Mesenchymal stem cell (in vitro differentiated cells and primary cell): Measurements from ENCODE around the gene PLEKHM2.
A peak's percentile ranks its signal among the peaks of the same experiment; 100 is the strongest.

Experiments used
- DNase-seq: peaks from one replicate; pipeline ENCODE4 v3.0.0-alpha.2; 2013
- H2AFZ ChIP-seq: one replicate; pipeline ENCODE4 v1.6.1; 2013; ENCODE audit warnings: low read depth, mild to moderate bottlenecking, control low read depth, inconsistent platforms, low read length, moderate library complexity
- H2AK5ac ChIP-seq: 2 replicates; pipeline ENCODE4 v1.6.1; 2013; ENCODE audit warnings: low read length, moderate library complexity, mild to moderate bottlenecking, inconsistent platforms; ENCODE audit not compliant: severe bottlenecking
- H2BK120ac ChIP-seq: one replicate; pipeline ENCODE4 v1.6.1; 2013; ENCODE audit warnings: low read depth, mild to moderate bottlenecking, inconsistent platforms, low read length, moderate library complexity
- H2BK12ac ChIP-seq, 2 experiments: one replicate each; pipeline ENCODE4 v1.6.1; 2013; ENCODE audit warnings: inconsistent platforms in 2 of 2, low read length in 2 of 2, mild to moderate bottlenecking in 2 of 2, moderate library complexity in 2 of 2, control low read depth in 1 of 2
- H2BK15ac ChIP-seq: one replicate; pipeline ENCODE4 v1.6.1; 2013; ENCODE audit warnings: mild to moderate bottlenecking, low read depth, inconsistent platforms; ENCODE audit not compliant: poor library complexity, severe bottlenecking
- H2BK5ac ChIP-seq: 2 replicates; pipeline ENCODE4 v1.6.1; 2013; ENCODE audit warnings: low read depth, mild to moderate bottlenecking, low read length, control low read depth, inconsistent platforms; ENCODE audit not compliant: poor library complexity, severe bottlenecking
- H3K14ac ChIP-seq, 2 experiments: one replicate each; pipeline ENCODE4 v1.6.1; 2013; ENCODE audit warnings: inconsistent platforms in 2 of 2, low read length in 2 of 2, control low read depth in 1 of 2, mild to moderate bottlenecking in 1 of 2, moderate library complexity in 1 of 2
- H3K18ac ChIP-seq, 2 experiments: one replicate each; pipeline ENCODE4 v1.6.1; 2013; ENCODE audit warnings: inconsistent platforms in 2 of 2, low read length in 2 of 2, control low read depth in 1 of 2, low read depth in 1 of 2, mild to moderate bottlenecking in 1 of 2
- H3K23ac ChIP-seq, 2 experiments: one replicate each; pipeline ENCODE4 v1.6.1; 2013; ENCODE audit warnings: inconsistent platforms in 2 of 2, low read length in 2 of 2, mild to moderate bottlenecking in 2 of 2, moderate library complexity in 2 of 2, control low read depth in 1 of 2
- H3K27ac ChIP-seq: 2 replicates; pipeline ENCODE4 v1.5.1; 2013; ENCODE audit warnings: mild to moderate bottlenecking, moderate library complexity, low read length, control low read depth, inconsistent platforms; ENCODE audit not compliant: poor library complexity, severe bottlenecking
- H3K27me3 ChIP-seq, 2 experiments: 2 replicates each; pipeline versions ENCODE4 v1.6.1 to v1.7.0; 2013; ENCODE audit warnings: low read length in 2 of 2, mild to moderate bottlenecking in 2 of 2, moderate library complexity in 2 of 2, control low read depth in 1 of 2, inconsistent platforms in 1 of 2; ENCODE audit not compliant: control insufficient read depth in 1 of 2, insufficient read depth in 1 of 2
- H3K36me3 ChIP-seq, 2 experiments: 2 replicates each; pipeline versions ENCODE4 v1.6.1 to v1.7.0; 2013; ENCODE audit warnings: low read length in 2 of 2, control low read depth in 1 of 2, inconsistent platforms in 1 of 2, low read depth in 1 of 2, mild to moderate bottlenecking in 1 of 2; ENCODE audit not compliant: insufficient read depth in 2 of 2, control insufficient read depth in 1 of 2
- H3K4ac ChIP-seq, 2 experiments: one replicate each; pipeline ENCODE4 v1.6.1; 2013; ENCODE audit warnings: inconsistent platforms in 2 of 2, low read length in 2 of 2, mild to moderate bottlenecking in 2 of 2, moderate library complexity in 2 of 2, control low read depth in 1 of 2, low read depth in 1 of 2
- H3K4me1 ChIP-seq: 2 replicates; pipeline ENCODE4 v1.6.1; 2013; ENCODE audit warnings: low read depth, low read length, control low read depth; ENCODE audit not compliant: control insufficient read depth, insufficient read depth
- H3K4me2 ChIP-seq: 2 replicates; pipeline ENCODE4 v1.6.1; 2013; ENCODE audit warnings: low read length, mild to moderate bottlenecking, inconsistent platforms; ENCODE audit not compliant: poor library complexity, severe bottlenecking
- H3K4me3 ChIP-seq, 2 experiments: 2 replicates each; pipeline versions ENCODE4 v1.5.1 to v1.7.0; 2013; ENCODE audit warnings: low read length in 2 of 2, mild to moderate bottlenecking in 2 of 2, control low read depth in 1 of 2, low read depth in 1 of 2; ENCODE audit not compliant: insufficient read depth in 1 of 2
- H3K79me1 ChIP-seq: replicated peaks from 2 replicates; pipeline ENCODE4 v1.6.1; 2013; ENCODE audit warnings: mild to moderate bottlenecking, control low read depth, low read length, inconsistent platforms; ENCODE audit not compliant: poor library complexity, severe bottlenecking
- H3K9ac ChIP-seq: 2 replicates; pipeline ENCODE4 v1.7.0; 2013; ENCODE audit warnings: mild to moderate bottlenecking, low read length, moderate library complexity
- H3K9me3 ChIP-seq: 2 replicates; pipeline ENCODE4 v1.7.0; 2013; ENCODE audit warnings: mild to moderate bottlenecking, low read length; ENCODE audit not compliant: control insufficient read depth
- H4K8ac ChIP-seq: one replicate; pipeline ENCODE4 v1.6.1; 2013; ENCODE audit warnings: inconsistent platforms, mild to moderate bottlenecking, low read length, moderate library complexity
- H4K91ac ChIP-seq: one replicate; pipeline ENCODE4 v1.6.1; 2013; ENCODE audit warnings: mild to moderate bottlenecking, low read length, inconsistent platforms
- WGBS: methylation state at CpG from one replicate; pipeline ENCODE4 v1.1.7; 2013; ENCODE audit warnings: mixed read lengths; 5-methylcytosine and 5-hydroxymethylcytosine counted together

The PLEKHM2 gene

GRCh38 chr1:15740924-15741850, 57.1 kb downstream of the PLEKHM2 start:
- H3K14ac ChIP-seq: no peak overlapping the region
- no peaks in the 10 kb centered on the region for H3K27me3 ChIP-seq
- no peak overlapping the region for H3K4me2 ChIP-seq
- no peak overlapping the region for H4K91ac ChIP-seq
- H3K4ac ChIP-seq: no peak overlapping the region
- H3K9ac ChIP-seq: no peak overlapping the region
- no peak overlapping the region for H2BK5ac ChIP-seq
- no peaks in the 10 kb centered on the region for H3K79me1 ChIP-seq
- H3K27ac ChIP-seq: no peak overlapping the region
- peaks cover 11% of the 10 kb centered on the region for H3K4me1 ChIP-seq
- no peak overlapping the region for H2BK15ac ChIP-seq
- H3K9me3 ChIP-seq: no peaks in the 10 kb centered on the region
- H2BK120ac ChIP-seq: no peak overlapping the region
- no peak overlapping the region for H2AK5ac ChIP-seq
- no peak overlapping the region for H3K23ac ChIP-seq
- no peak overlapping the region for H3K4me3 ChIP-seq
- no peak overlapping the region for H2BK12ac ChIP-seq
- peak; percentile 60 for DNase-seq
- H4K8ac ChIP-seq: no peak overlapping the region
- no peak overlapping the region for H3K18ac ChIP-seq
- WGBS: 60% methylated on average over 27 of the region's 27 CpGs
- no peak overlapping the region for H2AFZ ChIP-seq
- peaks cover 0 to 12% of the 10 kb centered on the region in 2 experiments for H3K36me3 ChIP-seq

DNA sequence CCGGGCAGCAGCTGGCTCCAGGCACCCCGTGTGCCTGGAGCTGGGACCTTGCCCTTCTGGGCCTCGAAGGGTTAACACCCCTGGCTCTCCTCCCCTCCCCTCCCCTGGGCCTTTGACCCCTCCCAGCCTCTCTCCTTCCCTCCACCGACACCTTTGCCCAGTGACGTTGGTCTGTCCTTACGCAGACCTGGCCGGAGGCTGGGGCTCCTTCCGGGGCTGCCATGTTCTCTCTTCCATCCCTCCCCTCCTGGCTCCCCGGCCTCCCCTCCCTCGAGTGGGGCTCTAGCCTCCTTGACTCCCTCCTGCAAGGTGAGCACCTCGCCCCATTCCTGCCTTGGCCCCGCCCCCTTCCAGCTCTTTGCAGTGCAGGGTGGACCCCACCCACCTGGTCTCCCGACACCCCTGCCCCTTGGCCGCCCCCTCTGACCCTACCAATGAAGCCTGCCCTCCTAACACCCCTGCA, 58.2 kb downstream of the PLEKHM2 start, which contains the start of gene TMEM82:
Gene TMEM82 (plus strand): TSS at position 161 of the 463 bp plus-strand sequence. CDS start 61 bp downstream, at position 222.
- Histone ChIP-seq H4K91ac (no peak within 1 kb of the TSS), H3K36me3 (peaks cover 0 to 5% of the 10 kb centered on the region in 2 experiments), H3K4ac (no peak within 1 kb of the TSS), H3K23ac (no peak within 1 kb of the TSS), H2AK5ac (no peak within 1 kb of the TSS), H2BK15ac (no peak within 1 kb of the TSS), H2BK12ac (no peak within 1 kb of the TSS), H3K18ac (no peak within 1 kb of the TSS), H3K27ac (no peak within 1 kb of the TSS), H3K4me3 (no peak within 1 kb of the TSS), H3K9ac (no peak within 1 kb of the TSS), H3K14ac (no peak within 1 kb of the TSS), H2AFZ (no peak within 1 kb of the TSS), H4K8ac (no peak within 1 kb of the TSS), H2BK120ac (no peak within 1 kb of the TSS), H3K9me3 (no peaks in the 10 kb centered on the region), H3K4me2 (no peak within 1 kb of the TSS), H3K4me1 (peaks cover 11% of the 10 kb centered on the region), H3K79me1 (no peaks in the 10 kb centered on the region), H2BK5ac (no peak within 1 kb of the TSS), H3K27me3 (no peaks in the 10 kb centered on the region)
- WGBS: 51% methylated on average over 14 of the region's 14 CpGs
- DNase-seq: no peak

- H2BK15ac ChIP-seq: no peak overlapping the region
- no peaks in the 10 kb centered on the region for H3K27me3 ChIP-seq
- H3K23ac ChIP-seq: no peak overlapping the region
- no peaks in the 10 kb centered on the region for H3K79me1 ChIP-seq
- peak overlapping the region; percentile 67 for H4K91ac ChIP-seq
- DNase-seq: no peak
- H3K9me3 ChIP-seq: no peaks in the 10 kb centered on the region
- no peak overlapping the region for H2AFZ ChIP-seq
- H3K18ac ChIP-seq: peak overlapping the region in 1 of 2 experiments; percentile 42
- H3K14ac ChIP-seq: peak overlapping the region in 1 of 2 experiments; percentile 58
- no peak overlapping the region for H4K8ac ChIP-seq
- peak overlapping the region in 1 of 2 experiments; percentile 56 for H2BK12ac ChIP-seq
- no peak overlapping the region for H3K4me3 ChIP-seq
- H3K9ac ChIP-seq: no peak overlapping the region
- 94% methylated on average over 30 of the region's 30 CpGs for WGBS
- peaks cover 6% of the 10 kb centered on the region for H3K4me1 ChIP-seq
- no peak overlapping the region for H3K27ac ChIP-seq
- no peak overlapping the region for H3K4me2 ChIP-seq
- H2BK5ac ChIP-seq: no peak overlapping the region
- H2BK120ac ChIP-seq: no peak overlapping the region
- H3K36me3 ChIP-seq: peaks cover 0 to 5% of the 10 kb centered on the region in 2 experiments
- peak overlapping the region; percentile 15 for H2AK5ac ChIP-seq
- no peak overlapping the region for H3K4ac ChIP-seq
Measured at GRCh38 chr1:15744122-15744679, 60.1 kb downstream of the PLEKHM2 start.

- Histone ChIP-seq H3K79me1 (no peaks in the 10 kb centered on the region), H3K36me3 (peaks cover 0 to 5% of the 10 kb centered on the region in 2 experiments), H3K23ac (no peak overlapping the region), H2BK5ac (no peak overlapping the region), H3K4ac (no peak overlapping the region), H3K27me3 (no peaks in the 10 kb centered on the region), H2AK5ac (no peak overlapping the region), H3K27ac (no peak overlapping the region), H3K4me2 (no peak overlapping the region), H3K9me3 (no peaks in the 10 kb centered on the region), H2BK15ac (no peak overlapping the region), H4K8ac (peak overlapping the region; percentile 62), H3K4me3 (no peak overlapping the region), H4K91ac (peak overlapping the region; percentile 71), H3K9ac (no peak overlapping the region), H2BK120ac (no peak overlapping the region), H2AFZ (peak overlapping the region; percentile 67), H3K18ac (peak overlapping the region in 1 of 2 experiments; percentile 33), H3K4me1 (peaks cover 6% of the 10 kb centered on the region), H3K14ac (no peak overlapping the region), H2BK12ac (peak overlapping the region in 1 of 2 experiments; percentile 18)
- DNase-seq: no peak
- 68% methylated on average over 6 of the region's 8 CpGs for WGBS
Measured at GRCh38 chr1:15747378-15747777, 63.3 kb downstream of the PLEKHM2 start.
